ENCODE results near the gene NEMP1. TPM values are rescaled to one million over a fixed set of nuclear protein-coding genes. Genes with fewer than 3 reads are reported as not detected.
"Not testable (repeated sequence)": the region's sequence is repeated elsewhere in the genome, so short reads cannot be mapped to it uniquely, and the experiment has no call there.

NEMP1 gene
- total and polyA plus RNA-seq, 3 experiments from 2014 or later: 3.8 to 50.9 (median 50.5) TPM

GRCh38 chr12:57123813-57124212 is 45.2 kb upstream of the NEMP1 start:
- Mint-ChIP-seq H3K9me3 (no peaks in the 10 kb centered on the region), H3K4me3 (peak overlapping the region in 1 of 7 donors; percentile 19), H3K4me1 (peaks cover 5 to 11% (median 6%) of the 10 kb centered on the region in 3 donors), H3K36me3 (peaks cover 0 to 1% (median 0%) of the 10 kb centered on the region in 3 donors), H3K27me3 (peaks cover 0 to 9% of the 10 kb centered on the region in 2 donors), H3K27ac (no peak overlapping the region)
- Histone ChIP-seq H3K4me3 (ENCODE audit: low read length) (no peak overlapping the region), H3K27ac (ENCODE audit: low read depth, low read length) (no peak overlapping the region), H3K36me3 (ENCODE audit: insufficient read depth, low read length) (no peaks in the 10 kb centered on the region), H3K4me1 (ENCODE audit: insufficient read depth, low read length) (peaks cover 8% of the 10 kb centered on the region), H3K27me3 (ENCODE audit: insufficient read depth, low read length, poor library complexity, severe bottlenecking) (no peaks in the 10 kb centered on the region), H3K9me3 (ENCODE audit: low read length) (no peaks in the 10 kb centered on the region)
- peak in 1 of 5 donors; percentile 4 for DNase-seq
- POLR2A ChIA-PET: interaction anchor here (0.9 kb wide), 1 partner anchor 11 kb away, joined by 3 read pairs; no protein-coding TSS in a partner anchor
- CTCF ChIA-PET: interaction anchor here (0.7 to 11.6 kb wide), 21 partner anchors 8 to 123 kb away, joined by 3 to 173 read pairs (median 4); partner anchors contain the start of genes NEMP1, SHMT2 and STAT6

GRCh38 chr12:57120718-57121117 is 42.1 kb upstream of the NEMP1 start:
- H3K27me3 ChIP-seq (ENCODE audit: insufficient read depth, low read length, poor library complexity, severe bottlenecking); H3K9me3 Mint-ChIP-seq; H3K36me3 Mint-ChIP-seq; H3K9me3 ChIP-seq (ENCODE audit: low read length); H3K4me1 Mint-ChIP-seq; H3K4me3 Mint-ChIP-seq; H3K4me1 ChIP-seq (ENCODE audit: insufficient read depth, low read length); H3K27ac Mint-ChIP-seq; H3K36me3 ChIP-seq (ENCODE audit: insufficient read depth, low read length); H3K27ac ChIP-seq (ENCODE audit: low read depth, low read length); H3K27me3 Mint-ChIP-seq; H3K4me3 ChIP-seq (ENCODE audit: low read length): not testable (repeated sequence)
- POLR2A ChIA-PET: interaction anchor here (0.7 kb wide), 1 partner anchor 8 kb away, joined by 5 read pairs; no protein-coding TSS in a partner anchor
- peak in 1 of 5 donors; percentile 31 for DNase-seq
- CTCF ChIA-PET: interaction anchor here (0.8 to 11.6 kb wide), 5 partner anchors 11 to 120 kb away, joined by 3 to 173 read pairs (median 63); partner anchors contain the start of gene STAT6

- H3K27ac Mint-ChIP-seq: no peak overlapping the region
- Histone ChIP-seq H3K4me1 (ENCODE audit: insufficient read depth, low read length) (no peaks in the 10 kb centered on the region), H3K4me3 (ENCODE audit: low read length) (no peak overlapping the region), H3K36me3 (ENCODE audit: insufficient read depth, low read length) (no peaks in the 10 kb centered on the region), H3K27ac (ENCODE audit: low read depth, low read length) (no peak overlapping the region), H3K27me3 (ENCODE audit: insufficient read depth, low read length, poor library complexity, severe bottlenecking) (no peaks in the 10 kb centered on the region), H3K9me3 (ENCODE audit: low read length) (no peaks in the 10 kb centered on the region)
- H3K27me3 Mint-ChIP-seq: peaks cover 0 to 3% of the 10 kb centered on the region in 2 donors
- DNase-seq: no peak
- POLR2A ChIA-PET: interaction anchor here (0.6 kb wide), 2 partner anchors 49 to 439 kb away, joined by 4 read pairs; no protein-coding TSS in a partner anchor
- peaks cover 0 to 5% (median 2%) of the 10 kb centered on the region in 3 donors for H3K4me1 Mint-ChIP-seq
- H3K9me3 Mint-ChIP-seq: no peaks in the 10 kb centered on the region
- H3K4me3 Mint-ChIP-seq: no peak overlapping the region
- peaks cover 0 to 2% (median 0%) of the 10 kb centered on the region in 3 donors for H3K36me3 Mint-ChIP-seq
- CTCF ChIA-PET: interaction anchor here (3.7 to 8.0 kb wide), 2 partner anchors 10 to 49 kb away, joined by 17 to 63 read pairs; partner anchors contain the start of gene STAT6
These were observed 40.9 kb upstream of the NEMP1 start for GRCh38 chr12:57119294-57120085.

GRCh38 chr12:57118711-57119271 is 40.2 kb upstream of the NEMP1 start:
- H3K36me3 Mint-ChIP-seq: peaks cover 0 to 2% (median 0%) of the 10 kb centered on the region in 3 donors
- H3K27me3 Mint-ChIP-seq: peaks cover 0 to 2% of the 10 kb centered on the region in 2 donors
- H3K4me1 ChIP-seq (ENCODE audit: insufficient read depth, low read length): no peaks in the 10 kb centered on the region
- H3K4me1 Mint-ChIP-seq: no peaks in the 10 kb centered on the region
- H3K9me3 Mint-ChIP-seq: no peaks in the 10 kb centered on the region
- peak in 1 of 5 donors; percentile 9 for DNase-seq
- POLR2A ChIA-PET: no interaction called here
- no peak overlapping the region for H3K4me3 Mint-ChIP-seq
- H3K4me3 ChIP-seq (ENCODE audit: low read length): no peak overlapping the region
- no peak overlapping the region for H3K27ac ChIP-seq (ENCODE audit: low read depth, low read length)
- H3K9me3 ChIP-seq (ENCODE audit: low read length): no peaks in the 10 kb centered on the region
- no peaks in the 10 kb centered on the region for H3K36me3 ChIP-seq (ENCODE audit: insufficient read depth, low read length)
- H3K27me3 ChIP-seq (ENCODE audit: insufficient read depth, low read length, poor library complexity, severe bottlenecking): no peaks in the 10 kb centered on the region
- CTCF ChIA-PET: interaction anchor here (1.0 to 4.7 kb wide), 2 partner anchors 49 to 69 kb away, joined by 3 to 30 read pairs; partner anchors contain the start of gene MYO1A
- peak overlapping the region in 3 of 8 donors; percentile 20 to 62 (median 52) for H3K27ac Mint-ChIP-seq

GRCh38 chr12:57116580-57117281 is 38.1 kb upstream of the NEMP1 start:
- Histone ChIP-seq H3K27me3 (ENCODE audit: insufficient read depth, low read length, poor library complexity, severe bottlenecking) (no peaks in the 10 kb centered on the region), H3K9me3 (ENCODE audit: low read length) (no peaks in the 10 kb centered on the region), H3K27ac (ENCODE audit: low read depth, low read length) (no peak overlapping the region), H3K4me3 (ENCODE audit: low read length) (no peak overlapping the region), H3K36me3 (ENCODE audit: insufficient read depth, low read length) (no peaks in the 10 kb centered on the region), H3K4me1 (ENCODE audit: insufficient read depth, low read length) (peaks cover 4% of the 10 kb centered on the region)
- POLR2A ChIA-PET: no interaction called here
- H3K4me1 Mint-ChIP-seq: peaks cover 6 to 11% (median 11%) of the 10 kb centered on the region in 3 donors
- H3K27me3 Mint-ChIP-seq: peaks cover 0 to 4% of the 10 kb centered on the region in 2 donors
- DNase-seq: peak in 1 of 5 donors; percentile 10
- peak overlapping the region in 1 of 8 donors; percentile 19 for H3K27ac Mint-ChIP-seq
- H3K36me3 Mint-ChIP-seq: peaks cover 0 to 4% (median 1%) of the 10 kb centered on the region in 3 donors
- CTCF ChIA-PET: interaction anchor here (1.0 to 4.7 kb wide), 5 partner anchors 12 to 108 kb away, joined by 3 to 30 read pairs (median 3); partner anchors contain the start of gene LRP1
- peak overlapping the region in 1 of 7 donors; percentile 10 for H3K4me3 Mint-ChIP-seq
- H3K9me3 Mint-ChIP-seq: peaks cover 0 to 4% (median 0%) of the 10 kb centered on the region in 5 donors

GRCh38 chr12:57112492-57113294 is 34.1 kb upstream of the NEMP1 start:
- Mint-ChIP-seq H3K27me3 (peaks cover 0 to 9% of the 10 kb centered on the region in 2 donors), H3K4me1 (peaks cover 31 to 37% (median 35%) of the 10 kb centered on the region in 3 donors), H3K27ac (peak overlapping the region; percentile 95 to 100 (median 98)), H3K36me3 (peaks cover 0 to 27% (median 3%) of the 10 kb centered on the region in 3 donors), H3K9me3 (peaks cover 0 to 4% (median 0%) of the 10 kb centered on the region in 5 donors), H3K4me3 (peak overlapping the region; percentile 96 to 100 (median 99))
- Histone ChIP-seq H3K4me1 (ENCODE audit: insufficient read depth, low read length) (peaks cover 26% of the 10 kb centered on the region), H3K36me3 (ENCODE audit: insufficient read depth, low read length) (peaks cover 3% of the 10 kb centered on the region), H3K27me3 (ENCODE audit: insufficient read depth, low read length, poor library complexity, severe bottlenecking) (no peaks in the 10 kb centered on the region), H3K27ac (ENCODE audit: low read depth, low read length) (peak overlapping the region; percentile 96), H3K9me3 (ENCODE audit: low read length) (no peaks in the 10 kb centered on the region), H3K4me3 (ENCODE audit: low read length) (peak overlapping the region; percentile 99)
- ChIA-PET CTCF (interaction anchor here (0.6 to 10.8 kb wide), 30 partner anchors 9 to 355 kb away, joined by 3 to 195 read pairs (median 6); partner anchors contain the start of genes LRP1, NAB2 and NEMP1), POLR2A (interaction anchor here (0.6 to 4.5 kb wide), 19 partner anchors 8 to 635 kb away, joined by 3 to 131 read pairs (median 7); partner anchors contain the start of genes LRP1, NAB2, NACA and NEMP1)
- no peak for DNase-seq
